MV-4-11 (cell line): Measurements from ENCODE around the gene SRM.
A peak's percentile ranks its signal among the peaks of the same experiment; 100 is the strongest.
"Not testable (repeated sequence)": the region's sequence is repeated elsewhere in the genome, so short reads cannot be mapped to it uniquely, and the experiment has no call there.

ENCODE experiments used
- DNase-seq: peaks from one replicate; lab custom pipeline; 2025; lab: John Stamatoyannopoulos, UW

The SRM gene

DNA sequence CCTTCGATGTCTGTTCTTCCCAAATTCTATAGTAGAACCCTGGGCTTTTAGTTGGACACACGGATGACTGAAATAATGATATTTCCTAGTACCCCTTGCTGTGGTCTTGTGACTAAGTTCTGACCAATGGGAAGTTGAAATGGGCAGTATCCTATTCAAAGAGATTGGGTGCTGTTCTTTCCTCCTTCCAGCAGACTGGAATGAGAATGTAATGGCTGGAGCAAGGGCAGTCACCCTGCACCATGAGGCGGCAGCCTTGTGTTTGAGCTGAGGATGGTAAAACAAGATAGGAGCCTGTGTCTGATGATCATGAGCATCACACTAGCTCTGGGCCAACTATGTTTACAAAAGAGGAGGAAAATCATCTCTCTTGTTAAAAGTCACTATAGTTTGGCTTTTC, 5.1 kb upstream of the SRM start:
- no peak for DNase-seq

GRCh38 chr1:11063937-11064537, 4.2 kb upstream of the SRM start:
- DNase-seq, result peak; percentile 18

DNA sequence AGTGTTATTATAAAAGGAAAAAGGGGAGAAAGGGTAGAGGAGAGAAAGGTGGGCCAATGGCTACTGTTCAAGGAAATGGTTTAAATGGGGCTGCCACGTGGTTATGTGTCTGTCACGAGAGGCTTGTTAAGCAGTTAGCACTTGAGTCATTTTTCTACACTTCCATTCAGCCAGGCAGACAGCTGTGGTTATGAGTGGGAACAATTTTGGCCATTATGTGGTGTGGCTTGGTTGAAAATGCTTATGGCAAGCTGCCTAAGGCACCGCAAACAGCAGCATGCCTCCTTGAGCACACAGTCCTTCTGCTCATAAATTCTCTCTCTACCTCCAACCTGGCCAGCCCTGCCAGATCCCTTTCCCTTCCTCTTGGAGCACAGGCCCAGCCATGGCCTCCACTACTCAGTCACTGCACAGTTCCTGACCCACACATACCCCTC, 3.2 kb upstream of the SRM start:
- peak; percentile 93 for DNase-seq

DNA sequence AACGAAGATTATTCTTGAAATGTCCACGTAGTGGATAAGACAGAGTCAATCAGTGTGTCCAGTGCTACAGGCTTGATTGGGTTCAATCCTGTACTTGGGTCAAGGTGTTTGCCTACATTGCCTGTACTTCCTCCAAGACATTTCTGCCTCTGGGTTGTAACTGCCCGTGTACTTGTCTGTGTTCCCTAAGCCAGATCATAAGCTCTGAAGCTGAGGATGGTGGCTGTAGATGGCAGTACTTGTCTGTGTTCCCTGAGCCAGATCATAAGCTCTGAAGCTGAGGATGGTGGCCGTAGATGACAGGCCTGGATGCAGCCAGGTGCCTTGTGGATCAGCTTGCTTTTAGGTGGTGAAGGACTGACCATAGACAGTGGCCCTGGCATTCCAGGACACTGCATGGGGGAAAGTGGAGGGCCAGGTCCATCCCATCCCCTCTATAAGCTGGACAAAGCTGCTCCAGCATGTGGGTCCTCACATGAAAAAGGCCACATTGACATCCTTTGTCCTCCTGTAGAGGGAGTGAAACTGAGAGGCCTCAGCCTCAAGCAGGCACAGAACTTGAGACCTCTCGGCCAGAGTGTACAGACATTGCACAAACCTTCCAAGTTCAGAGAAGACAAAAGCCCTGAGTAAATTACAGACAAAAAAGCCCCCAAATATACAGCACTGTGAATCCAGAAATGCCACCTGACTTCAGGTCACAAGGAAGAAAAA, 2.0 kb upstream of the SRM start:
- peak; percentile 43 for DNase-seq

DNA sequence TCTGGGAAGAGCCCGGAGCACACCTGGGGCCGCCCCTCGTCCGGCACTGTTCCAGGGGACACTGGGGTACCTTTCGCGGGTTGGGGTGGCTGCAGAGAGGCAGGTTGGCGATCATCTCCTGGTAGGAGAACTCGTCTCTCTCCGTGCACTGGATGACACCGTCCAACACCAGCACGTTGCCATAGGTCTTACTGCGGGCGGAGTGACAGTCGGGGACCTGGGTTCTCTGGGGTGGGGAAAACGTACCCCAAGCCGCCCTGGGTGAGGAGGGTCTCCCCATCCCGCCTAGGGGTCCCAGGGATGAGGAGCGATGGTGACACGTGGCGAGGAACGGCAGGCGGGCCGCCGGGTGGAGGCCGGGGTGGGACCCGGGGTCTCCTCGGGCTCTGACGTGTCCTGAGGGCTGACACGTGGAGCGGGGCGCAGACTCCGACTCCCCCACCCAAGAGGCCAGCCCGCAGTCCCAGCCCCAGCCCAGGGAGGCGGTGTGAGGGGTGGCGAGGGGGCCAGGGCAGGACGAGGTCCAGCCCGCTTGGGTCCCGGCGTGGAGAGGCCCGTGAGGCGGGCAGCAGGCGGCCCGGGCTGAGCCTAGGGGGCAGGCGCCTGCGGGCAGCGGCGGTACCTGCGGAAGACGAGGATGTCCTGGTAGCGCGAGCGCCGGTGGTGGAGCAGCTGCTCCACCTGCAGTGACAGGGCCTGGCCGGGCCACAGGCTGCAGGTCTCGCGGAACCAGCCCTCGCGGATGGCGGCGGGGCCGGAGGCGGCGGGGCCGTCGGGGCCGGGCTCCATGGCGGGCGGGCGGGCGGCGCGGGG, 457 bp downstream of the SRM start:
- no peak for DNase-seq

DNA sequence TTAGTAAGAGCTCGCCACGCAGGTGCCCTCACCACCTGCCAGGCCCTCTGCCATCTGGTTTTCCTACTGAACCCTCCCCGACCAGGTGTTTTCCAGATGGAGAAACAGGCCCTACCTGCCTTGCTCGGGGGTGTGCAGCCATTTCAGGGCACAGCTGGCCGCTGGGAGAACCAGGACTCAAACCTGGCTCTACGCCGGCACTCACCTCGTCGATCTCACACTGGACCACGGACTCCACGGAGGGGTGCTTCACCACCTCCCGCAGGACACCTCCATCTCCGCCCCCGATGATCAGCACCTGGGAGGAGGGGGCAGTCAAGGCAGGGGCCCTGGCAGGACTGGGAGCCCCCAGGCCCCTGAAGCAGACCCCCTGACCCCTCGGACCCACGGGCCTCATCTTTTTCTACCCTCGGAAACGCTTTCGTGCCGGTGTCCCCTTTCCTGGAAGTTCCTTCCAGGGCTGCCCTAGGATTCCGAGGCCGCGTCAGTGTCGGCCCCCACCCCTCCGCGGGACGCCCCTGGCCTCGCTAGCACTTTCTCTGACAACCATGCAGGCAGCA, 1.1 kb downstream of the SRM start:
- DNase-seq, result no peak

GRCh38 chr1:11058026-11058425, 1.8 kb downstream of the SRM start:
- no peak for DNase-seq

DNA sequence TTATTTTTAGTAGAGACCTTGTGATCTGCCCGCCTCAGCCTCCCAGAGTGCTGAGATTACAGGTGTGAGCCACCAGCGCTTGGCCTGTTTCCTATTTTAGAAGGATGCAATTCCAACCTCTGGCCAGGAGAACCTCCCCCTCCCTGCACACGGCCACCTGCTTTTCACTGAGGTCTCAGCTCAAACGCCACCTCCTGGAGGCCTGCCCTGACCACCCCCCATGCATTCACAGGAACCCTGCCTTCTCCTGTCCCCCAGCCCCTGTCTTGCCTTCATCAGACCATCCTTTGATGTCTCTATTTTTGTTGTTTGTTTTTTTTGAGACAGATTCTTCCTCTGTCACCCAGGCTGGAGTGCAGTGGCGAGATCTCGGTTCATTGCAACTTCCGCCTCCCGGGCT, 2.3 kb downstream of the SRM start:
- DNase-seq, result no peak

GRCh38 chr1:11056504-11056903, 3.3 kb downstream of the SRM start:
- DNase-seq, result no peak

DNA sequence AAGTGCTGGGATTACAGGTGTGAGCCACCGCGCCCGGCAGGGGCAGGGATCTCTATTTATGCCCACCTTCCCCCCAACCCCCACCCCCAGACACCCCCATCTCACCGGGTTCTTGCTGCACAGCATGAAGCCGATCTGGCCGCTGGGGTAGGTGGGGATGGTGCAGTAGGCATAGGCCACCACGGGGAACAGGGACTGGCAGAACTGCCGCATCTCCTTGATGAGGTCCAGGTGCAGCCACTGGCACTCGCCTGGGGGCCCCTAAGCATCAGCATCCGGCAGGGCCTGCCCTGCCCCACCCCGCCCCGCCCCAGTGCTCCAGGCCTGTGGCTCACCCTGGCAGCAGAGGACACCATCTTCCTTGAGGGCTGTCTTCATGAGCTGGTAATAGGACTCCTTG, 4.1 kb downstream of the SRM start:
- DNase-seq, result no peak

- DNase-seq, result no peak
Measured at GRCh38 chr1:11054666-11055065, 5.2 kb downstream of the SRM start.

DNA sequence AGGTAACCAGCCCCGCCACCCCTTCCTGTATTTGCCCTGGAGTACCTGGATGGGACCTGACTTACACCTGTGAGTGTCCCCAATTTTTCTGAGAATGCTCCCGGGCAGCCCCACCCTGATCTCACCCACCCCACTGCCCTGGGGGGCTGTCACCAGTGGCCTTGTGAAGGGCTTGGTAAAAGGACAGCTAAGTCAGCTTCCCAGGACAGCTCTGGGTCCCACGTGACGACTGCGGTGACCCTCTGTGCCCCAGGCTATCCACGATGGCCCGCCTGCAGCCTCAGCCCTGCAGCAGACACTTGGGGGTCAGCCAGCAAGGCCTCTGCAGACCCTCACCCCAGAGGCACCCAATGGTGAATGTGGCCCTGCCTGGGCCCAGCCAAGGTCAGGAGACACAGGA, 5.6 kb downstream of the SRM start:
- DNase-seq, result no peak

GRCh38 chr1:11053758-11054137, 6.1 kb downstream of the SRM start:
- peak; percentile 28 for DNase-seq

- no peak for DNase-seq
Measured at GRCh38 chr1:11052839-11053757, 6.7 kb downstream of the SRM start.

GRCh38 chr1:11051781-11052511, 7.9 kb downstream of the SRM start:
- DNase-seq, result peak; percentile 91

DNA sequence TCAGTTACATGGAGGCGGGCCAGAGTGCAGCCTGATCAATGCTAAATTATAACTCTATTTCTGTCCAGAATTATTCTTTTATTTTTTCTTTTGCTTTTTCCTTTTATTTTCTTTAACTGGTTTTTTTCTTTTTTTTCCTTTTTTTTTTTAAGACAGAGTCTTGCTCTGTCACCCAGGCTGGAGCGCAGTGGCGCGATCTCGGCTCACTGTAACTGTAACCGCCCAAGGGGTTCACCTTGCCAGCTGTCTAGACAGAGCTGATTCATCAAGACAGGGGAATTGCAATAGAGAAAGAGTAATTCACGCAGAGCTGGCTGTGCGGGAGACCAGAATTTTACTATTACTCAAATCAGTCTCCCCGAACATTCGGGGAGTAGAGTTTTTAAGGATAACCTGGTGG, 8.7 kb downstream of the SRM start:
- DNase-seq, result not testable (repeated sequence)

DNA sequence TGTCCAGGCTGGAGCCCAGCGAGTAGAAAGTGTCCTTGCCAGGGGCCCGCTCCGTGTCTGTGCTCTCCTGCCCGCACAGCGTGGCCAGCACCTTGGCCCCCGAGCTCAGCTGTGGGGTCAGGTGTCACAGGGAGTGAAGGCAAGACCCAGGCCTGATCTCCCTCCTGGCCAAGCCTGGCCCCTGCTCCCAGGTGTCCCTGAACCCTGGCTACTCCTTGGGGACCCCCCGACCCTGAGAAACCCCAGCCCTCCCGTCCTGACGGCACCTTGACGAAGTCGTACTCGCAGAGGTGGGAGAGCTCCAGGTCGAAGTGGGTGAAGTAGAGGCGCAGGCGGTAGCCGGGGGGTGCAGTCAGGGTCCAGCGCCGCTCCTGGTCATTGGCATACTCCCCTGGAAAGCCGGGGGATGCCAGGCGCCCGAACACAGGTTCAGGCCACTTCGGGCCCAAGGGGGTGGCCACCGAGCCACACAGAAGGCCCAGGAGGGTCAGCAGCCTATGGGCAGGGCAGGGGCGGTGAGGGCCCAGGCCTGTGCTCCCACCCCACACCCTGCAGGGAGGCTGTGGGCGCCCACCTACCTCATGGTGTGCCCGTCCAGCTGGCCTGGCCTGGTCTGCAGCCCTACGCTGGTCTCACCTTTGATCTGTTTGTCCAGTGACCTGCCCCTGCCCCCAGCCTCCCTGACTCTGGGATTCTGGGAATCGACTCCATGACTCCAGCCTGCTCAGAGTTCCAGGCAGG, 13.0 kb downstream of the SRM start, which contains the start of gene MASP2:
MASP2 (minus strand) TSS at position 615 of the 741 bp plus-strand sequence; CDS start at position 583, 32 bp downstream.
- no peak for DNase-seq

DNA sequence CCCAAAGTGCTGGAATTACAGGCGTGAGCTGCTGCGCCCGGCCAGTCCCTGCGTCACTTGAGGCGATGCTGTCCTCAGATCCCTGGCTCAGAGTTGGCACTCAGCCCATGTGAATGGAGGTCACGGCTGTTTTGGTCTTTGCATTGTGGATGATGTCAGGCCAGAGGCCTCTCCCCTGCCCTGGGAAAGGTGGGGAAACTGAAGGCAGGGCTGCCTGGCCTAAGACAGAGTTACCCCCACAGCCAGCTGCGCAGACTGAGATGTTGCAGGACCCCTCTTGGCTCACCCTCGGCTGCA, 13.6 kb downstream of the SRM start:
- no peak for DNase-seq

GRCh38 chr1:11045428-11046269, 14.2 kb downstream of the SRM start:
- DNase-seq, result no peak
